Renal cortex interstitium (tissue), 15 donors: ENCODE results near the gene RYK. TPM values are rescaled to one million over a fixed set of nuclear protein-coding genes. Genes with fewer than 3 reads are reported as not detected.
A peak's percentile ranks its signal among the peaks of the same experiment; 100 is the strongest.

Experiments used
- DNase-seq, 11 donors: peaks; one replicate each; pipeline ENCODE4 v3.0.0-alpha.2; 2013; ENCODE audit warnings: low read depth in 9 of 11, low spot score in 4 of 11; ENCODE audit errors: extremely low read depth in 1 of 11
- long read RNA-seq, 16 experiments: transcript quantifications; one replicate each; lab custom pipeline, GENCODE V29; 2026
- polyA plus RNA-seq, 3 donors: library from polyadenylated mRNA; unstranded; fragments of 120-200 nt; gene quantifications; one replicate each; pipeline ENCODE4 v1.2.1, GENCODE V29; 2013; ENCODE audit not compliant: insufficient read length in 3 of 3

Gene RYK
- 100 to 1,000 TPM in 1 of 3 donors, 10 to 100 TPM in 2; 92.1 to 102 (median 92.9) TPM for polyA plus RNA-seq
- long read RNA-seq, donor 1, full-length matches to known transcripts = 8 of 8 reads
- long read RNA-seq, donor 1, partial matches to known transcripts = 0 of 8 reads
- long read RNA-seq, donor 1, other reads (novel, unspliced or antisense) = 0 of 8 reads
- long read RNA-seq, donor 2, full-length matches to known transcripts = 8 of 13 reads
- long read RNA-seq, donor 2, partial matches to known transcripts = 5 of 13 reads
- long read RNA-seq, donor 2, other reads (novel, unspliced or antisense) = 0 of 13 reads
- long read RNA-seq, donor 3, full-length matches to known transcripts = 16 of 16 reads
- long read RNA-seq, donor 3, partial matches to known transcripts = 0 of 16 reads
- long read RNA-seq, donor 3, other reads (novel, unspliced or antisense) = 0 of 16 reads
- long read RNA-seq, donor 4, full-length matches to known transcripts = 9 of 9 reads
- long read RNA-seq, donor 4, partial matches to known transcripts = 0 of 9 reads
- long read RNA-seq, donor 4, other reads (novel, unspliced or antisense) = 0 of 9 reads
- long read RNA-seq, donor 5 = 0 reads
- long read RNA-seq, donor 6, full-length matches to known transcripts = 11 of 16 reads
- long read RNA-seq, donor 6, partial matches to known transcripts = 5 of 16 reads
- long read RNA-seq, donor 6, other reads (novel, unspliced or antisense) = 0 of 16 reads
- long read RNA-seq, donor 7, full-length matches to known transcripts = 9 of 23 reads
- long read RNA-seq, donor 7, partial matches to known transcripts = 14 of 23 reads
- long read RNA-seq, donor 7, other reads (novel, unspliced or antisense) = 0 of 23 reads
- long read RNA-seq, donor 8, full-length matches to known transcripts = 16 of 16 reads
- long read RNA-seq, donor 8, partial matches to known transcripts = 0 of 16 reads
- long read RNA-seq, donor 8, other reads (novel, unspliced or antisense) = 0 of 16 reads
- long read RNA-seq, donor 9, transcript RYK-201 (15 exons, 2,667 nt) = major isoform, 8 of 10 reads
- long read RNA-seq, donor 9, partial matches to known transcripts = 0 of 10 reads
- long read RNA-seq, donor 9, other reads (novel, unspliced or antisense) = 0 of 10 reads
- long read RNA-seq, donor 10, full-length matches to known transcripts = 12 of 12 reads
- long read RNA-seq, donor 10, partial matches to known transcripts = 0 of 12 reads
- long read RNA-seq, donor 10, other reads (novel, unspliced or antisense) = 0 of 12 reads
- long read RNA-seq, donor 11, full-length matches to known transcripts = 8 of 15 reads
- long read RNA-seq, donor 11, partial matches to known transcripts = 7 of 15 reads
- long read RNA-seq, donor 11, other reads (novel, unspliced or antisense) = 0 of 15 reads
- long read RNA-seq, donor 12, partial matches to known transcripts = 0 of 3 reads
- long read RNA-seq, donor 12, other reads (novel, unspliced or antisense) = 0 of 3 reads
- long read RNA-seq, donor 13, full-length matches to known transcripts = 26 of 39 reads
- long read RNA-seq, donor 13, partial matches to known transcripts = 13 of 39 reads
- long read RNA-seq, donor 13, other reads (novel, unspliced or antisense) = 0 of 39 reads
- long read RNA-seq, donor 14, full-length matches to known transcripts = 13 of 24 reads
- long read RNA-seq, donor 14, partial matches to known transcripts = 11 of 24 reads
- long read RNA-seq, donor 14, other reads (novel, unspliced or antisense) = 0 of 24 reads
- long read RNA-seq, donor 15, full-length matches to known transcripts = 2 of 2 reads
- long read RNA-seq, donor 15, partial matches to known transcripts = 0 of 2 reads
- long read RNA-seq, donor 15, other reads (novel, unspliced or antisense) = 0 of 2 reads
- long read RNA-seq, donor 16, full-length matches to known transcripts = 25 of 61 reads
- long read RNA-seq, donor 16, partial matches to known transcripts = 36 of 61 reads
- long read RNA-seq, donor 16, other reads (novel, unspliced or antisense) = 0 of 61 reads

DNA sequence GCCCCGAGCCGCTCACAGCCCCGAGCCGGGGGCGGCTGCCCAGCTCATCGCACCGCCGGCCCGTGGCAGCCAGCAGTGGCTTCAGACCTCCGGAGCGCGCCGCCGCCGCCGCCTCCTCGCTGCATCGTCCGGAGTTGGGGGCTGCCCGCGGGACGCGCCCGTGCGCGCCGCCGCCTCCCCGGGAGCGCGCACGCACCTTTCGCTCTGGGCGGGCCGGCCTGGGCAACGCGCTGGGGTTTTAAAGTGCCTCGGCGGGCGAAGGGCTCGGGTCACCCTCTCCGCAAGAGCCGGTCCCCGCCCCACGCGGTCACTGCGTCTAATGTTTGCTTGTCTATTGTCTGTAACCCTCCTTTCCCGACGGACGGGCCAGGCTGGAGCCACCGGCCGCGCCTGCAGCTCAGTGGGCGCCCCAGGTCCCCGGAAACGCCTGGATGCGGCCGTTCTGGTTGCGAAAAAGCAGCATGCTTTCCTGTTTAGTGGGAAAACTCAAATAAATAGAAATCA, at the start of gene RYK:
Gene RYK (minus strand): TSS at position 143 of the 504 bp plus-strand sequence. CDS start 205 bp downstream, outside the sequence.
- peak; percentile 50 to 83 (median 76) for DNase-seq

DNA sequence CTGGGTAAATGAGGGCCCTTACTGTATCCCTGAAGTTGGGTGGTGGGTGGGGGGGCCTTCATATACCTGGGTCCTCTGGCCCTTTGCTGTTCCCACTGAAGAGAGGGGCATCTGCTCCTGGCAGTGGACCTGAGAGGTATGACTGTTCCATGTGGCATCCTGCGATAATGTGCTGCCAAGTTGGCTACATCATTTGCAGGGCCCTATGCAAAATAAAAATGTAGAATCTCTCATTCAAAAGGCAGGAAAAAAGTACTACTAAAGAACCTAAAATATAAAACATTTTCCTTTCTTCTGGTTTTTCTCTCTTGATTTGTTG, 49.2 kb upstream of the RYK start:
- no peak for DNase-seq

DNA sequence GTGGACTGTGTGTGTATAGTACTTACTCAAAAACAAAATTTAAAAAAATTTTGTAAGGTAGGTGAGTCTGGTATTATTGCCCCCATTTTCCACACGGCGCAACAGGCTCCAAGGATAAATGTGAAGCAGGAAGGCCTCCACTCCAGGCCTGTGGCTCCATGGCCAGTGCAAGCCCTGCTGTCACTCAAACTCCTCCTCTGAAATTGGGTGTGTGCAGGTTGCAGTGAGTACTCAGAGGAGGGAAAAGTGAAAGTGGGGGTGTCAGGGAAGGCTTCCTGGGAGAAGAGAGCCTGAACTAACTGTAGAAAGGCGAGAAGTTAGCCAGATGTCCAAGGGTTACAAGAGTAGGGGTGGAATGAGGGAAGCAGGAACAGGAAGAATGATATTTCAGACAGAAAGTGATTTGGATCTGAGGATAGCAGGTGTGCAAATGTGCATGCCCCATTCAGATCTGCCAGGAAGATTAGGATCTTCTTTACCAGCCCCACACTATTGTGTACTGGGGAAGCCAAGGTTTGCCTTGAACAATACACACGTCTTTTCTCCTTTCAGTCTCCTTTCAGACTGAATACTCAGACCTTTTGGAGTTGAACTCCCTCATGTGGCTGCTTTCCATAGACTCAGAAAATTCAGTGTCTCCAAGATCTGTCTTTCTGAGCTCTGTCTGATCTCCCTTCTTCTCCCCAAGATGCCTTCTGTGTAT, 48.7 kb upstream of the RYK start:
- peak in 1 of 11 donors; percentile 37 for DNase-seq

DNA sequence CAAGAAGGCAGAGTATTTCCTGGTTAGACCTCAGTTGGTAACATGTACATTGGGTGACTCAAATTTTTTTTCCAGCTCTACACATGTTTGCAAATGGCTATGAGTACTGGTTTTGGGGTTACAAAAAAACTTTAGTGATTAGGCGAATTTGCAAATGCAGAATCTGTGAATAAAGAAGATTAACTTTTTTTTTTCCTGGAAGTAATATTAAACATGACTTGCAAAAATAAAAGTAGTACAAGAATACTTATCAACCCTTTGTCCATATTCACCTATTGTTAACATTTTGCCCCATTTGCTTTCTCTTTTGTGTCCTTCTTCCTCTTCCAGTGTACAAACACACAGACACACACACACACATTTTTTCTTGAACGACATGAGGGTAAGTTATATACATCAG, 47.6 kb upstream of the RYK start:
- no peak for DNase-seq

DNA sequence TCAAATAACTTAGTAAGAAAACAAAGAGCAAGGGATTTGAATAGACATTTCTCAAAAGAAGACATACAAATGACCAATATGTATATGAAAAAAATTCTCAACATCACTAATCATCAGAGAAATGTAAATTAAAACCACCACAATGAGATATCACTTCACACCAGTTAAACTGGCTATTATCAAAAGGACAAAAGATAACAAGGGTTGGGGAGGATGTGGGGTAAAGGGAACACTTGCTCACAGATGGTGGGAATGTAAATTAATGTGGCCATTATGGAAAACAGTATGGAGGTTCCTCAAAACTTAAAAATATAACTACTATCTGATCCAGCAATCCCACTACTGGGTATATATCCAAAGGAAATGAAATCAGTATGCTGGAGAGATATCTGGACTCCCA, 46.0 kb upstream of the RYK start:
- DNase-seq = no peak

DNA sequence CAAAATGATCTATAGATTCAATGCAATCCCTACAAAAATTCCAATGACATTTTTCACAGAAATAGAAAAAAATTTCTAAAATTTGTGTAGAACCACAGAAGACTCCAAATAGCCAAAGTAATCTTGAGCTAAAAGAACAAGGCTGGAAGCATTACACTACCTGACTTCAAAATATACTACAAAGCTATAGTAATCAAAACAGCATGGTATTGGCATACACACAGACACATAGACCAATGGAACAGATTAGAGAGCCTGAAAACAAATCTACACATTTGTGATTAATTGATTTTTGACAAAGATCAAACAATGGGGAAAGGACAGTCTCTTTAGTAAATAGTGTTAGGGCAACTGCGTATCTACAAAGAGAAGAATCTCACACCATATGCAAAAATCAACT, 45.3 kb upstream of the RYK start:
- no peak for DNase-seq

DNA sequence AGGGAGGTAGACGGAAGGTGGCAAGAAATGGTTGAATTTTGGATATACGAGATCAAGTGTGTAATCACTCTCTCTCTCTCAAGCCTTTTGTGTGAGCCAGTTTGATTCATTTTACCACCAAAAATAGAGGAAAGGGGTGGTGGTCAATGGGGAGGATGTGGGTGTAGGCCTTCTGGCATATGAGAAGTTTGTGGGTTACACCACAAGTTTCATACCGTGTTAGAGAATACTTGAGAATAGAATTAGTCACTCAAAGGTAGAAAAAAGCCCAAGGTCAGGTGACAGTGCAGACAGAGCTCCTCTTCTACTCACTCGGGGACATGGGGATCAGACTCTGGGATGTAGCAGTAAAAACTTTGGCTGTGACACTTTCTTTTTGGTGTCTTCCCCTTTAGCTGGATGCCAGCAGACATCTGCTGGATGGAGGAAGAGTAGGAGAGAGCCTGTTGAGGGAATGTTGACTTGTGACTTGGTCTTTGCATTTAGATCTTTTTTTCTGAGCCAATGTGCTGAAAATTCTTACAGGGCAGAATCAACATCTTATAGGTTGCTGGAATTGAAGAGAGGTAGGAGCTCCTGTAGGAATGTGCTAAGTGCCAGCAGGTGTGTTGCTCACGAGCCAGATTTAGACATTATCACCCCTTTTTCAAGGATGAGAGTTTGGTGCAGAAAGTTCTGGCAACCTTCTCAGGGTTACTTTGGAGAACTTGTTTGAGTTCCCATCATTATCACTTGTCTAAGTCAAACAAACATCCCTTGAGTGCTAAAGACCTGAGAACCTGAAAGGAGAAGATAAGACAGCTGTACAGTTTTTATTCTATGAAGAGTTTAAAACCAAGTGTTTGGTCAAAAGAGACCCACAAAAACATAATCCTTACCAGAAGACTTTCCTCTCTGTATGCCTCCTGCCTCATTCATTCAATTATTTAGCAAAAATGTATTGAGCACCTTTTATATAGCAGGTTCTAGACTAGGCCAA, 43.9 kb upstream of the RYK start:
- DNase-seq = no peak

DNA sequence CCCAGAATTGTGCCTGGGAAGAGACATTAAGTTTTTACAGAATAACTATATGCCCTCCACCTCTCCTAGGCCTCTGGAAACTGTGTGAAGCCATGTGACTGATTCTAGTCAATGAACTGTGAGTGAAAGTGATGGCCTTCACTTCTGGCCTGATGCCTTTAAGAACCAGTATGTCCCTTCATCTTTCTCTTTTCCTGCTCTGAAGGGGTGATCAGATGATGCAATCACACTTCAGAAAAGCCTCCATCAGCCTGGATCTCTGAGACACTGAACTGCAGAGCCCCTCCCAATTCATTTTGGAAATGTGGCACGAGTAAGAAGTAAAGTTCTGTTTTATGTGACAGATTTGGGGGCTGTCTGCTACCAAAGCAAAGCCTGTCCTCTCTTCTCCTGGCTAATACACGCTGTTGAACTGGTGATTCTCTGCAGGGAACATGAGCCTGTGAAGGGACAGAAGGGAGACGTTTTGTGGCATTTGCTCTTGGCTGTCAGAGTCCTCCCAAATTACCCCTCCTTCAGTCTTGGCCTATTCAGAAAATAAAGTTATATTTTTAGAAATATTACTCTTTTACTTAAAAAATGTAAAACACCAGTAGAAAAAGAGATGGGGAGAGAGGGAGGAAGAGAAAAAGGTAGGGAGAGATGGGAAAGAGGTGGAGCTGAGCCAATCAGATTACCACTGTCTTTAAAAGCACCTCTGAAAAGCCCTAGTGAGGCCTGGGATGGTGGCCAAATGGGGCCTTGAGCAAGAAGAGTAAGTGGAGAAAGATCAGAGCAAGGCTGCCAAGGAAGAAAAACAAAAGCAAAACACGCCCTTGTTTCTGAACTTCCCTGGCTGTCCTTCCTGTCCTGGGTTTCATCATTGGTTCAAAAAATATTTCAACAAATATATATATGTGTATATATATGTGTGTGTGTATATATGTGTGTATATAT, 40.9 kb upstream of the RYK start:
- DNase-seq = no peak

DNA sequence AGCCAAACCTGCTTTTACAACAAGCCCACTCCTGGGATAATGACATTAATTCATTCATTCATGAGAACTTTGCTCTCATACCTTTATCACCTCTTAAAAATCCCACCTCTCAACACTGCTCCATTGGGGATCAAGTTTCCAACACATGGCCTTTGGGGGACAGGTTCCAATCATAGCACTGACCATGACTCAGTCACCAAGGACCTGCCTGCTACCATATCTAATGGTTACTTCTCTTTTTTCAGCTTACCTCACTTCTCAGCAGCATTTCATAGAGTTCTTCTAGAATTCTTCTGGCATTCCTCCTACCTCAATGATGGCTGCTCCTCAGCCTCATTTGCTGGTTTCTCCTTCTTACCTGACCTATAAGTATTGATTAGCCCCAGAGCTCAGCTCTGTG, 36.9 kb upstream of the RYK start:
- no peak for DNase-seq

DNA sequence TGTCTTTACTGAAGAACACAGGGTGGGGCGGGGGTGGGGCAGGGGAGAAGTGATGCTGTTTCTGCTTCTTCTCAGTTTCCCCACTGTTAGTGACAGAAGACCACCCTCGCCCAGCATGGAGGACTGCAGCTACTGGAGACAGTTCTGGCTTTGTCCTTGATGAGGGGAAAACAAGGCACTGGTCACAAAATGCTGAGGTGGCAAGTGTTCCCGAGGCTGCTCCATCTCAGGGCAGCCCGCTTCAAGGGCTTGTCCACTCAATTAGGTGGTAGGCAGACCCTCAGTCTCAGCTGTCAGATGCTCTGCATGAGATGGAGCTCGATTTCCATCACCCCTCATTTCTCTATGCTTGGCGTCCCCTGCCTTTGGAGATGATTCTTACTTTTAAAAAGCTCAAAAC, 33.8 kb upstream of the RYK start:
- DNase-seq = no peak

DNA sequence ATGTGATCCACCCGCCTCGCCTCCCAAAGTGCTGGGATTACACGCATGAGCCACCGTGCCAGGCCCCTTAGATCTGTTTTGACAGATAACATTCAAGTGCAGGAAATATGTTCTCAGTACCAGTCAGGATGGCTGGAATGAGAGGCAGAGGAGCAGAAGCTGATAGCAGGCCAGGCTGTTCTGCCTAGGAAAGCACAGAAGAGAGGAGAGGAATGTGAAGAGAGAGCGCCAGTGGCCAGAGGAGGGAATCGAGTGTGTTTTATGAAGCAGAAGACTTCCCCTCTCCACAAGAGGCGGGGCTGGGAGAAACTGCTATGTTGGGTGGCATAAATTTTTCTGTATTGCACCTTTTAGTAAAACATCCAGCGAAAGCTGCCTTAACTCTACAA, 32.0 kb upstream of the RYK start:
- DNase-seq = no peak

DNA sequence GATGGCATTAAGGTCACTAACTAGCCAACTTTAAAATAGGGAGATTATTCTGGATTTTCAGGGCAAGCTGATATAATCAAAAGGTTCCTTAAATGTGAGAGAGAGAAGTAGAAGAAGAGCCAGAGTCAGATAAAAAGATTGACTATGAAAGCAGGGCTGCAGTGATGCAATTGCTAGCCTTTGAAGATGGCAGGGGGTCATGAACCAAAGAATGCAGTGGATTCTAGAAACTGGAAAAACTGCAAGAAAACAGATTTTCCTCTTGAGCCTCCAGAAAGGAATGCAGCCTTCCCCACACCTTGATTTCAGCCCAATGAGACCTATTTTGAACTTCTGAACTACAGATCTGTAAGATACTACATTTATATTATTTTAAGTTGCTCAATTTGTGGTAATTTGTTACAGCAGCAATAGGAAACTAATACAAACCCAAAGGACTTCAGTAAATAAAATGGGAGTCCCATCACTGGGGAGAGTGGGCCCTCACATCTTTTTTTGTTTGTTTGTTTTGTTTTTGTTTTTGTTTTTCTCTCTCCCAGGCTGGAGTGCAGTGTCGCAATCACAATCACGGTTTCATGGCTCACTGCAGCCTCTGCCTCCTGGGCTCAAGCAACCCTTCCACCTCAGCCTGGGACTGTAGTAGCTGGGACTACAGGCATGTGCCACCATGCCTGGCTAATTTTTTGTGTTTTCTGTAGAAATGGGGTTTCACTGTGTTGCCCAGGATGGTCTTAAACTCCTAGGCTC, 31.4 kb upstream of the RYK start:
- no peak for DNase-seq

DNA sequence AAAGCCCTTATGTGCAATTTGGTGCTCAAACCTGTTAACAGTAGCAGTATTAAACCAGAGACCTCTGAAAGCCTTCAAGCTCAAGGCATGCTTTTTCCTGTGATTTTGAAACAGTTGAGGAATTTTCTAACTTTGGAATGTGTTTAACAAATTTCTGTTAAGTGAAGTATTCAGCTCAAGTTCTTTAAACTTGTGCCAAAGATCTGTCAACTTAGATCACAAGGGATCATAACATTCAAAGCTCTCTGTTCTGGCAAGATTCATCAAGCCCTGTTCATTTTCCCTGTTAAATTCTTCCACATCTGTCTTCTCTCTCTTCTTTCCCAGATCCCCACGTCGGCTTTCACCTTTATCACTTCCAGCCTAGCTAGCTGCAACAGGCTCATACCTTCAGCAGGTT, 28.8 kb upstream of the RYK start:
- DNase-seq = peak in 2 of 11 donors; percentile 33 to 41

DNA sequence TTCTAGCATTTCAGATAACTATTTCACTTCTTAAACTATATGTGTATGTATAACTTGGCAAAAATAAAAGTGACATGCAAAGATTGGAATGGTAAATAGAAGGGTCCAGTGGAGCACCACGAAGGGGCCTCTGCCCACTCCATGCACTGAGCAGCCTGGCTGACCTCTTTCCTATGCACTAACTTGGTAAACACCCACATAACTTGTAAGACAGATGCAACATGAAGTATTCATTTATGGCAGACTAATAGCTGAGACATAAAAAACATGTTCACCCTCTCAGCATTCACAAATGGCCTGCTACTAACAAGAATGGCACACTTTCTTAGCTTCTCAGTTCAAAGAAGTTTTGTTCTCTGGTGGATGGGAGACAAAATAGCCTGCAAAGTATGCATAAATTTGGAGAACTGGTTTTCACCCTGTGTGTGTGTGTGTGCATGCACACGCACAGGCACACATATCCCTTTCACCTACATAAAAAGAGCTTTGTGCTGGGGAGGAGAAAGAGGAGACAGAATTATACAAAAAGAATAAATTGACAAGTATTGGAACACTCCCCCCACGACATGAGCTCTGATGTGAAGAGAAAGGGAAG, 26.5 kb upstream of the RYK start:
- peak in 3 of 11 donors; percentile 16 to 32 (median 19) for DNase-seq
